HG03039 (cell line): ENCODE data around the gene VPS13D.
"Not testable (repeated sequence)": the region's sequence is repeated elsewhere in the genome, so short reads cannot be mapped to it uniquely, and the experiment has no call there.

Experiments used
- ATAC-seq: cut with Tn5 transposase; IDR thresholded peaks from one replicate; pipeline ENCODE4 v1.9.1; 2021; ENCODE audit warnings: mild to moderate bottlenecking, moderate library complexity; ENCODE audit not compliant: unreplicated experiment

The VPS13D gene

GRCh38 chr1:12284486-12284885 is 54.7 kb downstream of the VPS13D start:
- ATAC-seq = no peak

GRCh38 chr1:12285496-12286143 is 55.8 kb downstream of the VPS13D start:
- no peak for ATAC-seq

- ATAC-seq = no peak
Observed at GRCh38 chr1:12287869-12288268, 58.0 kb downstream of the VPS13D start.

DNA sequence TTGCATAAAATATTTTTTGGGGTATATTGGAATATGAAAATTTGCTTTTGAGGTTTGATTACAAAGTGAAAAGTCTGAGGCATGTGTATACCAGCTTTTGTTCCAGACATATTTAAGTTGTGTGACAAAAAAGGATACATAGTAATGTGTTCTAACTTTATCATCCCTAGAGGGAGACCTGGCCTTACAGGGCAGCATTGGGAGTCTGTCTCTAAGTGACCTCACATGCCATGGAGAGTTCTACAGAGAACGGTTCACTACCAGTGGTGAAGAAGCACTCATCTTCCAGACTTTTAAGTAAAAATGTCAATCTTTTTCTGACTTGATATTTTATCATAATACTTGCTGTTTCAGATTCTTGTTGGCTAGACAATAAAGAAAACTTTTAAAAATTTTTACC is 61.0 kb downstream of the VPS13D start:
- no peak for ATAC-seq

DNA sequence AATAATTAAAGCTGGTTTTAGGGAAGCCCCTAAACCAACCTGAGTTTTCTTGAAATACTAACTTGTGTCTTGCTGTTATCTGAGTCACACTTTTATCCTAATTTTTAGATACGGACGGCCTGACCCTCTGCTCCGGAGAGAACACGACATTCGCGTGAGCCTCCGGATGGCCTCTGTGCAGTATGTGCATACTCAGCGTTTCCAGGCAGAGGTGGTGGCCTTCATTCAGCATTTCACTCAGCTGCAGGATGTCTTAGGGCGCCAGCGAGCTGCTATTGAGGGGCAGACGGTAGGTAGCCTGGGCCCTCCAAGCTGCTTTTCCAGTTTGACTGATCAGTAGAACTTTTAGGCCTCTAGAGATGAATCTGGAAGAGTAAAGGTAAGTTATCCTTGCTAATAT is 63.6 kb downstream of the VPS13D start:
- no peak for ATAC-seq

DNA sequence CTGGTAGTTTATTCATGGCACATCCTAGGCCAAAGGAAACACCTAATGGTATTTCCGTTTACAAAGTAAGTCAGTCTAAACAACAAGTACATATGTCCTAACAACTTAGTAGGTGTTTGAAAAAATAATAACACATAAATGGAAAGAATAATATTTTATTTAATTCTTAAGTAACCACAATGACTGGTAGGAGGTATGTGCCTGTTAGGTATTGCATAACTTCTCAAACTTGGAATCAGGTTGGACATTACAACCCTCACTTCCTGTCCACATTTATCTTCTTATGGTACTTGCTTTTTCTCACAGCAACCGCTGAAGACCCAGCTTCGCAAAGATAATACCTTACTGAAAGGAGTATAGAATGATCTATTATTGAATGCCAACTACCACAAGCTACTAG is 64.2 kb downstream of the VPS13D start:
- ATAC-seq = no peak

DNA sequence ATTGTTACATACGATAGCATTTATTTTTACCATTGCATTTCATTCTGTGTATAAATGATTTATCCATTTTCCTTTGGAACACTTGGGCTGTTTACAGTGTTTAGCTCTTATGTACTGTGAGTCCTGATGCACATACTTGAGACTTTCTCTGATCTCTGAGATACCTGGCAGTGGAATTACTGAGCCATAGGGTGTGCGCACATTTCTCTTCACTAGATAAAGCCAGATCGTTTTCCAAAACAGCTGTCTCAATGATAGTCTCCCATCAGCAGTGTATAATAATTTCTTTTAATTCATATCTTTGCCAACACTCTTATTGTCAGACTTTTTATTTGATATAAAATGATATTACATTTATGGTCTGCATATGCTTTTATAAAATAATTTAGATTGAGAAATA is 66.2 kb downstream of the VPS13D start:
- no peak for ATAC-seq

GRCh38 chr1:12296623-12297022 is 66.8 kb downstream of the VPS13D start:
- ATAC-seq = no peak

- ATAC-seq = no peak
Observed at GRCh38 chr1:12300706-12301105, 70.9 kb downstream of the VPS13D start.

DNA sequence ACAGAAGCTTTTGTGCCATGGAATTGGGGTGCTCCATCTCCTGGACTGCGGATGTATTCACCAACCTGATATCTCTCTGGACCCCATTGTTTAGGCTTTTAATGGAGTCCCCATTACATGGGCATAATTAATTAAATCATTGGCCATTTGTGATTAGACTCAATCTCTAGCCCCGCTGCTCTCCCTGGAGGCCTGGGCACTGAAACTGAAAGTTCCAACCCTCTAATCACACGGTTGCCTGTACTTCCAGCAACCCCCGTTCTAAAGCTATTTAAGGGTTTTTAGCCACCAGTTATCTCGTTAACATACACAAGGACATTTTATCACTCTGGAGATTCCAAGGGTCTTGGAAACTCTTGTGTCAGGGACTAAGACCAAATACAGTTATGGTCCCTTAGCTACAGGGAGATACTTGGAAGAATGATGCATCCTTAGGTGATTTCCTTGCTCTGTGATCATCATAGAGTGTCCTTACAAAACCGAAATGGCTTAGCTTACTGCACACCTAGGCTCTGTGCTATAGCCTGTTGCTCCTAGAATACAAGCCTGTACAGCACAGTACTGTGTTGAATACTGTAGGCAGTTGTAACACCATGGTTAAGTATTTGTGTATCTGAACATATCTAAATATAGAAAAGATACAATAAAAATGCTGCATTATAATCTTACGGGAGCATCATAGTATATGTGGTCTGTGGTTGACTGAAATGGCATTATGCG is 71.8 kb downstream of the VPS13D start:
- no peak for ATAC-seq

- no peak for ATAC-seq
Observed at GRCh38 chr1:12302798-12303447, 73.1 kb downstream of the VPS13D start.

DNA sequence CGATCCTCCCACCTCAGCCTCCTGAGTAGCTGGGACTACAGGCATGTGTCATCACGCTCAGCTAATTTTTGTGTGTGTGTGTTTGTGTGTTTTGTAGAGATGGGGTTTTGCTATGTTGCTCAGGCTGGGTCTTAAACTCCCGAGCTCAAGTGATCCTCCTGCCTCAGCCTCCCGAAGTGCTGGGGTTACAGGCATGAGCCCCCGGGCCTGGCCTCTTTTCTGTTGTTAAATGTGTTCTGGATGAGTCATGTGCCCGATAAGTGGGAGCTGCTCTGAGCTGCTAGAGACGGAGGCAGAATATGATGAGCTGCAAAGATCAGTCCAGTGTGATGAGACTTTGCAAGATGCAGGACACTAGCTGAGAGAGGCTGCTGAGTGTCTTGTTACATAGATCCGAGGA is 75.5 kb downstream of the VPS13D start:
- no peak for ATAC-seq

DNA sequence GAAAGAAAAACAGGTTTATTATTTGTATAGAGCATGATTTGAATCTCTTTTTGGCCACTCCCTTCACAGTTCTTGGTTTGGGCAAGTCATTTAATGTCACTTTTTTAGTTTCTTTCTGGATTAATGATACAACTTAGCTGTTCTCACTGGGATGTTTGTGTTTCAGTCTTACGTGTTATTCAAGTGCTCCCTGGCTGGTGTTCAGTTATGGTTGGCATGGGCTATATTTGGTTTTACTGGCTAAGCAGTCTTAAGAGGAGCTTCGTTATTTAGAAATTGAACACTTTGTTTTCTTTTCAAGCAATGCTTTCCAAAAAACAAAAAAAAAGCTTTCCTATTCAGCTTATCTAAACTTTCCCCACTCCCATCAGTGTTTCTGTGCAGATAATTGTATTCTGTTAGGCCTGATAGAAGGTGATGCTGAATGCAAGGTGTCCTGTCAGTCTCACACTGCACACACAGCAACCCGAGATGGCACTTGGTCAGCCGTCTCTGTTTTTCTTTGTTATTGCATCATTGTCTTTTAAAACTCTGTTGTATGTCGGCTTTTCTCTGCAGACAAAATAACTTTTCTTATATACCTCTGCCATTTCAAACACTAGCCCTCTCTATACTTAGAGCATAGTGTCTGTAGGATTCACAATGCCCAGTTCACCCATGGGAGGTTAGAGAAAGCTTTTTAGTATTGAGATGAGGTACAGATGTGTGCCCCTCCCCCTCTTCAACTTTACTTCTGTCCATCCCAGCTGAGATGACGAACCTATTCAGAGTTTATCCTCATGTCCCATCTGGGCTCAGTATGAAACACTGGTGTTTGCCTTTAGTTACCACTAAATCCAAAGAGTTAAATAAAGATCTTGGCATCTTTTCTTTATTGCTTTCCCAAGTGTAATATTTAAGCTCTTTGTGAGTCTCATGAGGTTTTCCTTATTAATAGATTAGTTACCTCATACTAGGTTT is 80.2 kb downstream of the VPS13D start:
- ATAC-seq = no peak

DNA sequence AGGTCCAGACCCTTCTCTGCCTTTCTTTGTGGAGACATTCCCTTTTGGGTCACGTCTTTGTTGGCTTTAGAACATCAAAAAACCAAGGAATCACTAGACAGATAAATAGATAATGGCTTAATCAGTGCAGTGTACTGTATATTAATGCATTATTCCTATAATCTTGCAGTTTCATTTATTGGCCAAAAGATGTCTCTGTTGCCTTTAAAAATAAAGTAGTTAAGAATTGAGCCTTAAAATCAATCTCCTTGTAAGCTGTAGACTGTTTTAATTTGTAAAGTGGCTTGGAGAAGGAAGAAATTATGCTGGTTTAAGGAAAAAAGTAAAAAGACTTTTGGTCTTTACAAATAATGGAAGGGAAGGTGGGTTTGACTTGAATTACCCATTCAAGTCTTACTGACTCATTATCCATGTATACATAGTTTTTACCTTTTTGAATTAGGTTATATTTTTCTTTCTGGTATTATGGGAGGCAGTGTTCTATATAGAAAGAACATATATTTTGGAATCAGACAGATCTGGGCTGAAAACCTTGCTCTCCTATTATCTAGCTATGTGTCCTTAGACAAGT is 84.6 kb downstream of the VPS13D start:
- no peak for ATAC-seq

DNA sequence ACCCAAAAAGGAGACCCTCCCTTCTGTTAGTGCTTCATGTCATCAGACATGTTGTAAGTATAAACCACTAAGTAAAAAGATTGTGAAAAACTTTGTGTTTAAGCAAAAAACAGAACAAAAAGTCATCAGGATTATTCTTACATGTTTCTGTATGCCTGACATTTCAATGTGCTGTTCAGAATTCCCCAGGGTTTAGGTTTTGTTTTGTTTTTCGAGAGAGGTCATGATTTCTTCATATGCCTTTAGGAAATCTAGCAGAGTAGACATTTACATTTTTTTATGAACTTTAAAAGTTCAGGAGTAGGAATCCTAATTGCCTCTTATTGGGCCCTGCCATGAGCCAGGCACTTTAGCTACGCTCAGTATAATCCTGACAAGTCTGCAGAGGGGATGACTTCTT is 85.3 kb downstream of the VPS13D start:
- ATAC-seq = no peak

GRCh38 chr1:12316331-12316730 is 86.5 kb downstream of the VPS13D start:
- ATAC-seq = no peak

GRCh38 chr1:12320486-12320885 is 90.7 kb downstream of the VPS13D start:
- ATAC-seq = no peak

DNA sequence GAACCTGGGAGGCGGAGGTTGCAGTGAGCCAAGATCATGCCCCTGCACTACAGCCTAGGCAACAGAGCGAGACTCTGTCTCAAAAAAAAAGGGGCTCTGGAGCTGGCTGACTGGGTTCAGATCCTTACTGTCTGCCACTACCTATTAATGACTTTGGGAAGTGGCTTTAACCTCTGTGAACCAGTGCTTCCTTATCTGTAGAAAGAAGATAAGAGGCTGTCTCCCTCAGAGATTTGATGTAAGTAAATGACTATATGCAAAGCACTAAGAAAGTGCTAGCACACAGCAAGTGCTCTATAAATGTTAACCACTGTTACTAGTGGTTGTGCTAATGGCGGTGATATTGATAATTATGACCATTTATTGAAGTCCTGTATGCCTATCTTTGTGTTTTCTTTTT is 94.6 kb downstream of the VPS13D start:
- no peak for ATAC-seq

- not testable (repeated sequence) for ATAC-seq
Observed at GRCh38 chr1:12324973-12325372, 95.1 kb downstream of the VPS13D start.

- ATAC-seq = no peak
Observed at GRCh38 chr1:12326986-12327385, 97.2 kb downstream of the VPS13D start.

DNA sequence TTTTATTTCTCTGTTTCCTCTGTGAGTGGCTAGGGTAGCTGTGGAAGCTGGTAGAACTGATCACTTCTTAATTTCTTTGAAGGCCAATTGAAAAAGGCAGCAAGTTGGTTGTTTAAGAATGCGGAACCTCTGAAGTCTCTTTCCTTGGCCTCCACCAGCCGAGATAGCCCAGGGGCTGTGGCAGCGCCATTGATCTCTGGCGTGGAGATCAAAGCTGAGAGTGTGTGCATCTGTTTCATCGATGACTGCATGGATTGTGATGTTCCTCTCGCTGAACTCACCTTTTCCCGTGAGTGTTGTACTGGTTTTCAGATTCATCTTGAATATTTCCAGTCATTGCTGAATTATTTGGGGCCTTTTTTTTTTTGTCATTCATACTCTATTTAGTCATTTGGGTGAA is 97.7 kb downstream of the VPS13D start:
- ATAC-seq = no peak
